Measurements from ENCODE around the gene DNAJC1. TPM values are rescaled to one million over a fixed set of nuclear protein-coding genes. Genes with fewer than 3 reads are reported as not detected.
A peak's percentile ranks its signal among the peaks of the same experiment; 100 is the strongest.
"Not testable (repeated sequence)": the region's sequence is repeated elsewhere in the genome, so short reads cannot be mapped to it uniquely, and the experiment has no call there.

DNAJC1 gene, protein sequence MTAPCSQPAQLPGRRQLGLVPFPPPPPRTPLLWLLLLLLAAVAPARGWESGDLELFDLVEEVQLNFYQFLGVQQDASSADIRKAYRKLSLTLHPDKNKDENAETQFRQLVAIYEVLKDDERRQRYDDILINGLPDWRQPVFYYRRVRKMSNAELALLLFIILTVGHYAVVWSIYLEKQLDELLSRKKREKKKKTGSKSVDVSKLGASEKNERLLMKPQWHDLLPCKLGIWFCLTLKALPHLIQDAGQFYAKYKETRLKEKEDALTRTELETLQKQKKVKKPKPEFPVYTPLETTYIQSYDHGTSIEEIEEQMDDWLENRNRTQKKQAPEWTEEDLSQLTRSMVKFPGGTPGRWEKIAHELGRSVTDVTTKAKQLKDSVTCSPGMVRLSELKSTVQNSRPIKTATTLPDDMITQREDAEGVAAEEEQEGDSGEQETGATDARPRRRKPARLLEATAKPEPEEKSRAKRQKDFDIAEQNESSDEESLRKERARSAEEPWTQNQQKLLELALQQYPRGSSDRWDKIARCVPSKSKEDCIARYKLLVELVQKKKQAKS
- total RNA-seq (2014; rRNA removed; shearing (Covaris generic)) = 29.9 and 35.0 TPM in 2 replicates

GRCh38 chr10:22003177-22003963 lies at the start of gene DNAJC1:
TSS of gene DNAJC1 (minus strand) at chr10:22003730. CDS start at chr10:22003434, 296 bp downstream.
- DNase-seq (ENCODE audit: low read depth) = peak; percentile 94

- no peak for DNase-seq (ENCODE audit: low read depth)
Observed at GRCh38 chr10:22053048-22053447, 49.5 kb upstream of the DNAJC1 start.

DNA sequence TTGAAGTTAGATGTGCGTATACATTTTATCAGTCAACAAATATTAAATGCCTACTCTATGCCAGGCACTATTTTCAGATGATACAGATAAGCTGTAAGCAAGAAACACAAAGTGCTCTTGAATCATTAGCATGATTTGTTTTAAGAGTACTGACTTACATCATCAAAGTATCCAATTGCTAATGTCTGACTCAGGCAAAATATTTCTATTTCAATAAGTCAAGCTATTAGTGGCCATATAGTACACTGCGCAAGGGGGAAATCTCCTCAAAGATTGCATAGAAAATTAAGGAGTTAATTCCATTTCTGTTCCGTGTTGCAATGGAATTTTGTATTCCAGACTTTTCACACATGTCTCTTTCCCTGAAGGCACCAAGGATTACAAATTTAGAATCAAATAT lies 46.1 kb upstream of the DNAJC1 start:
- no peak for DNase-seq (ENCODE audit: low read depth)

GRCh38 chr10:22047812-22048211 lies 44.3 kb upstream of the DNAJC1 start:
- DNase-seq (ENCODE audit: low read depth) = no peak

DNA sequence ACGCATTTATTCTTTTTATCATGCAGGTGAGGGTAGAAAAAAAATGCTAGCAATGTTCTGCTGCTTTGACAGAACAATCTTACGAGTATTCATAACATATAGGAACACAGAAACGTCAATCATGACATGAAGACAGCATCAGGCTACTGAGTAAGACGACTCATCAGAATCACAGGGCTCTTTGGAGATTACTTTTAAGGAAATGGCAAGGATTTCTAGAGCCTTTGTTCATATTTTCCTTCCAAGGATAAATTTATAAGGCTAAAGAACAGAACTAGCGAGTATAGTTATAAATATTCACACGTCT lies 39.8 kb upstream of the DNAJC1 start:
- DNase-seq (ENCODE audit: low read depth) = no peak

GRCh38 chr10:22042557-22043326 lies 39.2 kb upstream of the DNAJC1 start:
- DNase-seq (ENCODE audit: low read depth) = peak; percentile 30

- DNase-seq (ENCODE audit: low read depth) = no peak
Observed at GRCh38 chr10:22034333-22034732, 30.8 kb upstream of the DNAJC1 start.

DNA sequence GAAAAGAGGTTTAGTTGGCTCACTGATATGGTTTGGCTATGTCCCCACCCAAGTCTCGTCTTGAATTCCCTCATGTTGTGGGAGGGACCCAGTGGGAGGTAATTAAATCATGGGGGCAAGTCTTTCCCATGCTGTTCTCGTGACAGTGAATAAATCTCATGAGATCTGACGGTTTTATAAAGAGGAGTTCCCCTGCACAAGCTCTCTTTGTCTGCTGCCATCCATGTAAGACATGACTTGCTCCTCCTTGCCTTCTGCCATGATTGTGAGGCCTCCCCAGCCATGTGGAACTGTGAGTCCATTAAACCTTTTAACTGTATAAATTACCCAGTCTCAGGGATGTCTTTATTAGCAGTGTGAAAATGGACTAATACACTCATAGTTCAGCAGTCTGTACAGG lies 28.7 kb upstream of the DNAJC1 start:
- DNase-seq (ENCODE audit: low read depth) = not testable (repeated sequence)

GRCh38 chr10:22030421-22030820 lies 26.9 kb upstream of the DNAJC1 start:
- no peak for DNase-seq (ENCODE audit: low read depth)

DNA sequence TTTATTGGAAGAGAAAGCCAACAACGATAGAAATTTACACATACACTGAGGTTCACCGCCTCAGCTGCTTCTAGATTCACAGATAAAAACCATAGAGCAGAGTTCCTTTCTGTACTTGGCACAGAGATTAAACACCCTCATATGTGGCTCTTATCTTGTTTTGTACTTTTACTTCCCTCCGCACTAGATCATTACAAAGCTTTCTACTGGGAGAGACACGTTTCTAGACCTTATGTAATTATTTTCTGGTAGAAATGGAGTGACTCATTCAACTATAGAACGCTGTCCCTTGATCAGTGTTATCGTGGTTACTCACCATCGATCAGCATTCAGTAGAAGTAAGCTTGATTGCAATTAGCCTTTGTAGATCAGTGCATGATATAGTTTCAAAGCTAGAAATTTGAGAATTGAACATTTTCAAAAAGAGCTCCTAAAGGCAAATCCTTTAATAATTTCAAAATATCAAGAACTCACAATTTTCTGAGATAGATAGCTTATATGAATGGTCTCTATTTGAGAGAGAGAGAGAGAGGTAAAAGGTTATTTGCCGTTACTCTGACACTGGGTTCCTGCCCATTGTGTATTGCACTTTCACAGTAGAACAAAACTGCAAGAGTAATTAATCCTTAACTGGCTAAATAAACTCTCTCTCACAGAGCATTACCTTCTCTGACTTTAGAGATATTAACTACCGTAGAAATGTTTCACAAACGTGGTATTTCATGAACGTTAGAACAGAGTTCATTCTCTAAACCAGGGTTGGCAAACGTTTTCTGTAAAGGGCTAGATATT lies 26.1 kb upstream of the DNAJC1 start:
- DNase-seq (ENCODE audit: low read depth) = no peak

- no peak for DNase-seq (ENCODE audit: low read depth)
Observed at GRCh38 chr10:22027364-22028238, 24.1 kb upstream of the DNAJC1 start.

DNA sequence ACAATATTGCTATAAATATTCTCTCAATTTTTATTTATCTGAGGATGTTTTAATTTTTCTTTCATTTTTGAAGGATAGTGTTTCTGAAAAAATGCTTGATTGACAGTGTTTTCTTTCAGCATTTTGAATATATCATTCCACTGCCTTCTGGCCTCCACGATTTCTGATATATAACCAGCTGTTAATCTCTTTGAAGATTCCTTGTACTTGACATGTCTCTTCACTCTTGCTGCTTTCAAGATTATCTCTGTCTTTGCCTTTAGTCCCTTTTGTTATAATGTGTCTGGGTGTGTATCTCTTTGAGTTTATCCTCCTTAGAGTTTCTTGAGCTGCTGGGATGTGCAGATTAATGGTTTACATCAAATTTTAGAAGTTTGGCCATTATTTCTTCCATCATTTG lies 22.8 kb upstream of the DNAJC1 start:
- no peak for DNase-seq (ENCODE audit: low read depth)

DNA sequence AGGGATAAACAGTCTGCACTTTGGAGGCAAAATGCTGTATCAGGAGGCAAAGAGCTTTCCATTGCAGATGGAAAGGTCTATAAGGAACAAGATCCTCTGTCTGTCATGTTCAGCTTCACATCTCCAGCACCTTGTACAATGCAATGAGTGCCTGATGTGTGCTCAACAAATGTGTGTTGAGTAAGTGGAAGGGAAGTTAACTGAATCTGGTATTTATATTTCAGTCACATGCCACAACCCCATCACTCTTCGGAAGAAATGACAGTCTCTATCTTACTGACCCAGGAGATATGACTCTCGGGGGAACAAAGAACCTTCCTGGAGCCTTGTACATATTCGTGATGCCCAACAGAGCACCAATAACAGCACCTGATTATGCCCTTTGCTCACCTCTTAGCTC lies 20.0 kb upstream of the DNAJC1 start:
- DNase-seq (ENCODE audit: low read depth) = no peak

DNA sequence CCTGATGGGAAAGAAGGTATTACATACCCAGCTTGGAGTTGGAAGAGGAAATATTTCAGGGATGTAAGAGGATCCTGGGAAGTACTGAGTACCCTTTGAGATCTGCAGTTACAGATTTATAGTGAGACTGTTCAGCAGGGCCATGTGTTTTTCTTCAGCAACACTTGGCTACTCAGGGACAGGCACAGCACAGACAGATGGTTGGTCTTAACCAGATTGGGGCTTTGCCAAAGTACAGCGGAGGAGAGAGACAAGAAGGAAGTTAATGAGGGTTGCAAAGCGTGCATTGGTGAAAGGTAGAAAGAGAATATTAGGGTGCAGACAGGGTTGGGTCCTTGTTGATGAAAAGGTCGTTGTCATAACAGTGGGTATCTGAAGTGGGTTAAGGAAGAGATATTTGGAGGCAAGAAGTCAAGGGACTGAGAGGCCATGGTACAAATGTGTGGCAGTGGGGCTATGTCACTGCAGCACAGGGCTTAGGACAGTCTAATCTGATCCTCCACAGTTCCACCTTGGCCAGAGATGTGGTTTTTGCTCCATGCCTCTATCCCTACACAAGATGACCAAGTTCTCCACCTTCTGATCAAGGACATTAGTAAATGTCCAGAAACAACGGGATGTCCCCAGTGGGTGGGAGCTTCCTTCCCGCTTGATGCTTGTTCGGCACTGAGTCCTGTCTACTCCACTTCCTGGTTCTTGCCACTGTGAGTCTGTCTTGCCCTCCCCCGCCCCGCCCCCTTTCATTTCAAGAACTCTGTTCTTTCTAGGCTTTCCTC lies 18.9 kb upstream of the DNAJC1 start:
- DNase-seq (ENCODE audit: low read depth) = no peak

DNA sequence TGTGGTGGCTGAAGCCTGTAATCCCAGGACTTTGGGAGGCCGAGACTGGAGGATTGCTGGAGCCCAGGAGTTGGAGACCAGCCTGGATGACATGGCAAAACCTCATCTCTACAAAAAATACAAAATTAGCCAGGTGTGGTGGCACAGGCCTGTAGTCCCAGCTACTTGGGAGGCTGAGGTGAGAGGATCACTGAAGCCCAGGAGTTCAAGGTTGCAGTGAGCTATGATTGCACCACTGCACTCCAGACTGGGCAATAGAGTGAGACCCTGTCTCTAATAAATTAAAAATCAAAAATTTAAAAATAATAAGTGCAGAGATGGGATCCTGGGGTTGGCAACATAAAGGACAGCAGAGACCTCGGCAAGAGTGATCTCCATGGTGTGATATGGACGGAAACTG lies 17.6 kb upstream of the DNAJC1 start:
- DNase-seq (ENCODE audit: low read depth) = not testable (repeated sequence)

DNA sequence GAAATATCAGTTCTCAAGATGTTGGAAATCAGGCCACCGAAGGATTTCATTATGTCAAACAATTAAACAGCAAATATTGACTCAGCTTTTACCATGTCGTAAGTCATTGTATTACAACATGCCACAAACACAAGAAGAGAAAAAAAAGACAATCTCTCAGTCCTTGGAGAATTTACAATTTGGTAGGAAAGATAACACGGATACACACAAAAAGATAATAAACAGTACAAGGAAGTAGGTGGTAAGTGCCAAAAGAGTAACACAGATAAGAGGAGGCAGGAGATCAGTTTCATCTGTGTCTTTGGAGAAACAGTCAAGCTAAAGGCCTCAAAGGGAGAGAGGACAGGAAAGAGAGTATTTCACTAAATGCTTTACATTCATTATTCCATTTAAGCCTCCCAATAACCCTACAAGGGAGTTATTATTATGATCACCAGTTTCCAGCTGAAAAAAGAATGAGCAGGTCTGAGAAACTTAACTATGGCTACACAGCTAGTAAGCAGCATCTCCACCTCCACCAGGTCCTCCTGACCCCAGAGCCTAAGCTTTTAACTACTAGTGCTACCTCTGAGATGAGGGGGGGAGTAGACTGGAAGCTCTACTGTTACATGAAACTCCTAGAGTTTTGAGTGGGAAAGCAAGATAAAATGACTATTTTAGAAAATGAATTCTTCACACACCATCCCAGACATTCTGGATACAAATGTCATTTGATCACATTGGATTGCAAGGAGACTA lies 13.9 kb upstream of the DNAJC1 start:
- no peak for DNase-seq (ENCODE audit: low read depth)

DNA sequence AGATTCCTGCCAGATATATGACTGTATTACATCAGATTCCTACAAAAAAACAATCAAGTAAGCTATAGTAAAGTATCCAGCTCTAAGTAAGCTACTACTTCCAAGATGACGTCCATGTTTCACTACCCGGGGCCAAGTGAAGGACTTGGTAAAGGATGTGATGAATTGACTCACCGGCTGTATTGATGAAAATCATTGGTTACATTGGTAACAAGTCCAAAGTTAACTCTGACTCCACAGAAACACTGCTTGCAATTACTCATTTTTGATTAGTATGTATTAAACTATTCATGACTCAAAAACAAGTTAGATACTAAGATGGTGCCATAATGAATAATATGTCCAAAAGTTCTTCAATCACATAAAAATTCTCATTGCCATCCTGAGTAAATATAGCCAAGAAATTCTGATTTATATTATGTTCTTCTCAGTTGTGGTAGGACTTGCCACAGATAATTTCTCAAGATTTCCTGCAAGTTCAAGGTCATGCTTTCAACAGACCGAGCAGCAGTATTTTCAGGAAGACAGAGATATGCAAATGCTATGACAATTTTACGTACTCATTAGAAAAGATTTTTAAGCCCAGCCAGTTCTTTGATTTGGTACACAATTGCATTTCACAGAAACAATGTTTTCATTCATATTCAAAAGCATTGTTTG lies 12.6 kb upstream of the DNAJC1 start:
- DNase-seq (ENCODE audit: low read depth) = no peak

- DNase-seq (ENCODE audit: low read depth) = no peak
Observed at GRCh38 chr10:22010973-22011408, 7.5 kb upstream of the DNAJC1 start.

Measured in Daoy (cell line).